HCT116 (cell line): ENCODE data around the gene LNPEP.

Experiments used
- CTCF ChIP-seq, 3 experiments: fragments of 200-600 bp in 1 of 3; sonication (generic) in 1 of 3; IDR thresholded peaks in 2 of 3; conservative IDR thresholded peaks in 1 of 3; 2 replicates each; pipeline ENCODE4 v1.5.1; 2012 to 2017; ENCODE audit warnings: low read depth in 2 of 3, low read length in 2 of 3, antibody characterized with exemption in 1 of 3, borderline replicate concordance in 1 of 3, control low read depth in 1 of 3, mild to moderate bottlenecking in 1 of 3, mixed read lengths in 1 of 3, mixed run types in 1 of 3, moderate library complexity in 1 of 3; ENCODE audit not compliant: insufficient read depth in 1 of 3
- ELF1 ChIP-seq: IDR thresholded peaks from 2 replicates; pipeline ENCODE4 v1.6.1; 2012; ENCODE audit warnings: low read depth, borderline replicate concordance
- EZH2 ChIP-seq: fragments of 200-600 bp; sonication (generic); IDR thresholded peaks from 2 replicates; pipeline ENCODE4 v1.6.1; 2017; ENCODE audit warnings: antibody characterized with exemption, mixed run types
- EZH2phosphoT487 ChIP-seq: fragments of 200-600 bp; IDR thresholded peaks from 2 replicates; pipeline ENCODE4 v1.6.1; 2018; ENCODE audit warnings: antibody characterized with exemption, borderline replicate concordance
- MAX ChIP-seq: IDR thresholded peaks from 2 replicates; pipeline ENCODE4 v1.6.1; 2012
- POLR2A ChIP-seq: IDR thresholded peaks from 2 replicates; pipeline ENCODE4 v1.7.0; 2011; ENCODE audit warnings: borderline replicate concordance; ENCODE audit not compliant: insufficient read depth, insufficient read length; ENCODE audit errors: extremely low read depth
- POLR2AphosphoS5 ChIP-seq: IDR thresholded peaks from 2 replicates; pipeline ENCODE4 v1.6.1; 2011; ENCODE audit warnings: mild to moderate bottlenecking, low read depth, low read length, moderate library complexity
- RAD21 ChIP-seq: IDR thresholded peaks from 2 replicates; pipeline ENCODE4 v1.6.1; 2012; ENCODE audit warnings: low read depth, mild to moderate bottlenecking
- SP1 ChIP-seq: IDR thresholded peaks from 2 replicates; pipeline ENCODE4 v1.6.1; 2012; ENCODE audit warnings: low read depth
- TCF7L2 ChIP-seq: IDR thresholded peaks from 2 replicates; pipeline ENCODE4 v1.7.0; 2011; ENCODE audit warnings: borderline replicate concordance, inconsistent platforms; ENCODE audit not compliant: insufficient read depth, insufficient read length; ENCODE audit errors: extremely low read depth
- YY1 ChIP-seq: IDR thresholded peaks from 2 replicates; pipeline ENCODE4 v1.6.1; 2011; ENCODE audit warnings: low read length, low read depth, moderate library complexity, mild to moderate bottlenecking; ENCODE audit not compliant: insufficient replicate concordance; ENCODE audit errors: extremely low read depth

GRCh38 chr5:96968074-96968473 is 32.2 kb downstream of the LNPEP start:
- TF ChIP-seq EZH2 (no peak), YY1 (no peak), POLR2AphosphoS5 (no peak), POLR2A (no peak), CTCF (IDR thresholded peaks at IDR 0.05 in 2 of 3, conservative IDR thresholded peaks at IDR 0.05 in 1 of 3; ENCODE audit: borderline replicate concordance in 1 of 3, insufficient read depth in 1 of 3, low read depth in 2 of 3, low read length in 2 of 3) (no peak), TCF7L2 (peak; percentile 69), ELF1 (no peak), SP1 (peak; percentile 6; the same call in 1 of the 2 replicates), RAD21 (no peak), EZH2phosphoT487 (no peak), MAX (no peak)
